ENCODE results near the gene BMPR1B.

The BMPR1B gene

DNA sequence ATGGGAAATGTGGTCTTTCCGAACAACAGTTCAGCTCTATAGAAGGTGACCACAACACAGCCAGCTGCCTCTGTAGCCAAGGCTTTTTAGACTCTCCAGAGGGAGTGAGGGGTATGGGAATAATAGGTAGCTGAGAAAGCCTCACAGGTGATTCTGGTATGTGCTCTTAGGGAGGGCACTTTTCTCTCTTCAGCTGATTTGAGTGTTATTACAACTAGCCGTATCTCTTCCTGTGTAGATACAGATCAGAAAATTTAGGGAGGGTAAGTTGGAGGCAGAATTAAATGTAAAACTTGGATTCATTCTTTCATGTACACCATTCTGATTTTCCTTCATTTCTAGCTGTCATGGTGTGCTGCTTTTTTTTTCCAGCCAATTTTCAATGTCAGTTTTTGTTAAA is 154.9 kb downstream of the BMPR1B start:
- DNase-seq (ENCODE audit: low spot score) = no peak

DNA sequence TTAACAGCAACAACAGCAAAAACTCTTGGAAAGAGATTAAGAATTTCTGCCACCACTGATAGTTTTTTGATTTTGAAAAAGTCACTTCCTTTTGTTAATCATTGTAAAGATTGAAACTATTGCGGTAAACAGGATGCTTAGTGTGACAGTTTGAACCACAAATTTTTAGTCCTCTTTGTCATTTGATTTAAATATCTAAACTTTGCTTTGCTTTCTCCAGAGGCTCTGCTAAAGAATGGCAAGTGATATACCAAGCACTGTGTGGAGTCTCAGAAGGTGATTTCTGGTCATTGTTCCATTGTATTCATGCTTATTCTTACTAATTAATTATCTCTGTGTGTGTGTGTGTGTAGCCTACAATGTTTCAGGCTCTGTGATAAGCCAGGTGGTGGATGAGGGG is 155.6 kb downstream of the BMPR1B start:
- no peak for DNase-seq (ENCODE audit: low spot score)

DNA sequence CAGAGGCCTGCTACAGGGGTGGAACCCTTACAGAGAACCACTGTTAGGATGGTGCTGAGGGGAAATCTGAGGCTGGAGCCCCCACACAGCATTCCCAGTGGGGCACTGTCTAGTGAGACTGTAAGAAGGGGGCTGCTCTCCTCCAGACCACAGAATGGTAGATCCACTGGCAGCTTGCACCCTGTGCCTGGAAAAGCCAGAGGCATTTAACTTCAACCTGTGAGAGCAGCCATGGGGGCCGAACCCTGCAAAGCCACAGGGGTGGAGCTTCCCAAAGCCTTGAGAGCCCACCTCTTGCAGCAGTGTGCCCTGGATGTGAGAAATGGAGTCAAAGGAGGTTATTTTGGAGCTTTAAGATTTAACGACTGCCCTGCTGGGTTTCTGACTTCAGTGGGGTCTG is 159.4 kb downstream of the BMPR1B start:
- no peak for DNase-seq (ENCODE audit: low spot score)

DNA sequence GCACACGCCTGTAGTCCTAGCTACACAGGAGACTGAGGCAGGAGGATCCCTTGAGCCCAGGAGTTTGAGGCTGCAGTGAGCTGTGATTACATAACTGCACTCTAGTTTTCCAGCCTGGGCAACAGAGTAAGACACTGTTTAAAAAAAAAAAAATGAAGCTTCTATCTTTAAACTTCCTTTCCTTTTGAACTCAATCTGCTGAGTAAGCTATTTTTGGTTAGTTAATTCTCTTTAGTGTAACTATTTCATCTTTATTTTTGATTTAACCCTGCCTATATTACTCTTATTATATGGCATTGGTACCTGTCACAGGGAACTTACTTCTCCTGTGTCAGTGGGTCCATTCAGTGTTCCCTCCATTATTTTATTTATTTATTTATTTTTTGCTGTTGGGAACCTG is 160.8 kb downstream of the BMPR1B start:
- no peak for DNase-seq (ENCODE audit: low spot score)

DNA sequence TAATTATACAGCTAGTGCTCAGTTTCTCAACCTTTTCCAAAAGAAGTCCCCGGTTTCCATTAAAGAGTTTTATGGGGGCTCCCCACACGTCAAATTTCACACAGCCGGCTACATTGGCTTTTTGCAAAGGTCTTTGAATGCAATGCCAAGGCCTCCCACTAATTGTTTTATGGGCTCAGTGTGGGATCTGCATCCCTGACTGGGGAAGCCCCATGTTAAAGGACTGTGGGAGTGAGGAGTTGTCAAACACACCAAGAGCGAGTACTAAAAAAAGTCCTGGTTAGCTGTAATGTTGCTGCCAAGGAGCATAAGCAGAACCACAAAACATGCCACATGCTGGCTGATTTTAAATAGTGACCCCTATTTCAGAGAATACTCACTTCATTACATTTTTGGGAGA is 162.6 kb downstream of the BMPR1B start:
- no peak for DNase-seq (ENCODE audit: low spot score)

DNA sequence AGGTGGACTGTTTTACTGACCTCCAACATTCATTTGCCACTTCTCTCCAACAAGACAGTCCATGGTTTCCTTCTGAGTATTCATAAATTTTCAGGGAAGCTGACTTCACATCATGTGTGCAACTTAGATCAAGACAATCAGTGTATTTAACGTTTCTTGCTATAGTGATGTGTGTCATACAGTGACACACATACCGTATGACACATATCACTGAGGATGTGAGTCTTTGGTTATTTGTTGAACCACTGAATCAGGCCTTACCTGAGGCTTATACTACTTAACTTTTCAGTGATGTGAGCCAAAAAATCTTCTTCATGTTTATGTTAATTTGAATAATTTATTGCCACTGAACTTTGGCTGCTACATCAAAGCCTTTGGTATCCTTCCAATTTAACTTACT is 166.8 kb downstream of the BMPR1B start:
- peak; percentile 32 for DNase-seq (ENCODE audit: low spot score)

DNA sequence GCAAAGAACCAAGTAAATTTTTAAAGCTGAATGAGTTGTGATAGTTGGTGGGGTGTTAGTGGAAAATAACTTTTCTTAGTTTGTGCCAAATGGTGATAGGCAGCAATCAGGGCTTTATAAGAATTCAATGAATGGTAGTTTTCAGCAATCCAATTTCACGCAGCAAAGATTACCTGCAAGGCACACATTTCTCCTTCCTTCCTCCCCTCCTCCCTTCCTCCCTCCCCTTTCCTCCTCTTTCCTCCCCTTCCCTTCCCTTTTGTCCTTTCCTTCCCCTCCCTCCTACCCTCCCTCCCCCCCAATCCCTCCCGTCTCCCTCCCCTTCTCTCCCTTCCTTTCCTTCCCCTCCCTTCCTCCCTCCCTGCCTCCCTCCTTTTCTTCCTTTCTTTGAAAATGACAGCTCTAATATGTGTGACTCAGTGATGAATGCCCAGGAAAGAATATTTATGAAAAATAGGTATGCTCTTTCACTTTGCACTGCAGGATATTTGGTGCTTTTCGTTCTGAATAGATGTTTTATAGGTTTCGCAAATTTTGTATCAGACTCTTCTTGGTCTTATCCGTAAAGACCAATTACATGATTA is 168.1 kb downstream of the BMPR1B start:
- DNase-seq (ENCODE audit: low spot score) = no peak

DNA sequence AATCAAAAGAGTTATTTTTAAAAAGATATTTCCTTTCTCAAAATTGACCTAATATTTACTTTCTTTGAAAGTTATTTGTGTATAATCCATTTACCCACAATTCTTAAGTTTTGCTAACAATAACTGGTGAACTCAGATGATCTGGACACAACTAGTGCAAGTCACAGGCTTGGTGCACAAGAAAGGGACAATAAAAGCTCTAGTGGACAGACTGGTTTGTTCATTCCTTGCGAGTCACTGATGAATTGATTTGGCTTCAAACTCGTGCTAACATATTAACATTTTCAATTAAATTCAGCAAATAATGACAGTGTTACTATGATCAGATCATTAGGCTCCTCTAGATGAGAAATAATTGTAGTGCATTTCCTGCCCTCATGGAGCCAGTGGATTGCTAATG is 169.2 kb downstream of the BMPR1B start:
- DNase-seq (ENCODE audit: low spot score) = no peak

DNA sequence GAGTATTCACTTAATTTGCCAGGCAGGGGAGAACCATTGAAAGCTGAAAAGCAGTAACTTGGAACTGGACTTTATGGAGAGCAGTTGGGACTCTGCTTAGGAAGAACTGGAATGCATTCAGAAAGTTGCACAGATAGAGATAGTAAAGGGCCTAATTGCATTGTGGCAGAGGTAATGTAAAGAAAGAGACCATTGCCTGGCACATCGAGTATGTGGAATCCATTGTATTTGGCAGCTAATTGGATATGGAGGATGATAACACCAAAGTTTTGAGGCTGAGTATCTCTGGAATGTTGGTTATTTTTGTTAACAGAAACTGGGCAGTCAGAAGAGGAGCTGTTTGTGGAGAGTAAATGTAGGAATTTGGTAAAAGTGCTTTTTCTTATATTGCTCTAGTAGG is 169.9 kb downstream of the BMPR1B start:
- DNase-seq (ENCODE audit: low spot score) = no peak

DNA sequence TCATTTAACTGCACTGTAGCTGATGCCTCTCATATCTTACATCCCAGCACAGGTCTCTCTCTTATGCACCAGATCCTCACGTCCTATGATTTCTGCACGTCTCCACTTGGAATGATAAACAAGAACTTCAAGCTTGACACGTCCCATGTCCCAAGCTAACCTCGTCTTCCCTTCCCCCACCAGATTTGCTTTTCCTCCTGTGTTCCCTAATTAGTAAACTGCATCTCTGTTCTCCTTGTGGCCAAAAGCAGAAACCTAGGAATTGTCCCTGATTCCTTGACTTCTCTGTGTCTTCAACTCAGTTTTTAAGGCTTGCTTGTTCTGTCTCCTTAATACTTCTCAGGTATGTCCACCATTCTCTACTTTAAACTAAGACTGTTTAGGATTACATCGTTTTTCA is 171.9 kb downstream of the BMPR1B start:
- DNase-seq (ENCODE audit: low spot score) = no peak

DNA sequence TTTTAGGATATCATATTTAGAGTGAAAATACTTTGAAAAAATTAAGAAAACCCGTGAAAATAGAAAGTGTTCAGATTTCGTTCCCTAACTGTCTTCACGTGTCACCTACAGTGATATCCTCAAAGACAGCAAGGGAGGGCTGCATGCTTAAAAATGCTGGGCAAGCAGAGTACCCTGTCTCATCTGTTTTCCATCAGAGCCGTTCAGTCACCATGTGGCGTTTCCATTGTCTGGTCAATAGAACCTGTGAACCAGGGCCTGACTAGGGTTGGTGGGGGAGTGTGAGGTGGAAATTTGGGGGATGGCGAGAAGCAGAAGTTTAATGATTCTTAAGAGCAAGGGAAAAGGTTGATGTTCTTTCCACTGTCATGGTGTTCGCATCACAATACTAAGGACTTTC is 173.9 kb downstream of the BMPR1B start:
- DNase-seq (ENCODE audit: low spot score) = no peak

DNA sequence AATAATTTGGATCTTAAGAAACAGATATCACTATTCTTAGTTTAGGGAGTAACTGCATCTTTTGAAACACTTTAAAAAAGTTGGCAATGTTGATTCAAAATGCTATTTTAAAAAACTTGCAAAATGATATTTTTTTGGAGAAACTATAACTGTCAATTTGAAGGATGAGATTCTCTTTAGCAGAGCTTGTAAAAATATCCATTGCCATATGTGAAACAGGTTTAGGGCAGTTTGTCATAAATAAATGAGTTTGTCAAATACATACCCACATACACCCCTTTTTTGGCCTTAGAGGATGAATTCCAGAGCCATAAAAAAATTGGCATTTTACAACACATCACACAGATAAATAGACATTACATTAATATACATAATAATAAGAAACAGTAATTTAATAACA is 174.6 kb downstream of the BMPR1B start:
- no peak for DNase-seq (ENCODE audit: low spot score)

DNA sequence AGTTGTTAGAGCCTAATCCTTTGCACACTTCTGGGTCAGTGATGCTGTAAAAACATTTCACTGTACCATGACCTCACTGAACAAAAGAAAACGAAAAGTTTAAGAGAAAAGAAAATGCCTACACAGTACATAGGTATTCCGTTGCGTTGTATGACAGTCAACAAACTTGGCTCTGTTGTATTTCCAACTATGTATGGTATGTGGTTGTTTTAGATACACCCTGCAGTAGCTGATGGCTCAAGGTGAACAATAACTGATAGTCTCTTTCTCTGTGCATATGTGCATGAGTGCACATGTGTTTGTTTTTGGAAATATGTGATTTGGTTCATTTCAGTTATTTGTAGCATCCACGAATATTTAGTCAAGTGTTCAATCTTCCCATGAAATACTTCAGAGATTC is 176.0 kb downstream of the BMPR1B start:
- no peak for DNase-seq (ENCODE audit: low spot score)

DNA sequence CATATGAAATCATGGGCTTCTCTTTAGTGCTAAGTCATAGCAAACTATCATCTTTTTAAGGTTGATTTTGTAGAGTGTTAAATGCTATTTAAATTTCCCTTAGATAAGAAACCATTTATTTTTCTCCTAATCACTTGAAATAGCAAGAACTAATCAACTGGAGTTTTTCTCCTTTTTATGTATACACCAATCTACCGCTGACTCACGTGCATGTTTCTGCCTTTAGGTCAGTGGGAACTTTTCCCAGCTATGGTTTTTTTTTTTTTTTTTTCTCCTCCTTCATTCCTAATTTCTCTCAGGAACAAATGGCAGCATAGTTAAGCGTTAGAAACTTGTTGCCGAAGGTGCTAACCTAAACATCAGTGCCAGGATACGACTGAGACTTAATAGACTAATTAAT is 176.4 kb downstream of the BMPR1B start:
- no peak for DNase-seq (ENCODE audit: low spot score)

DNA sequence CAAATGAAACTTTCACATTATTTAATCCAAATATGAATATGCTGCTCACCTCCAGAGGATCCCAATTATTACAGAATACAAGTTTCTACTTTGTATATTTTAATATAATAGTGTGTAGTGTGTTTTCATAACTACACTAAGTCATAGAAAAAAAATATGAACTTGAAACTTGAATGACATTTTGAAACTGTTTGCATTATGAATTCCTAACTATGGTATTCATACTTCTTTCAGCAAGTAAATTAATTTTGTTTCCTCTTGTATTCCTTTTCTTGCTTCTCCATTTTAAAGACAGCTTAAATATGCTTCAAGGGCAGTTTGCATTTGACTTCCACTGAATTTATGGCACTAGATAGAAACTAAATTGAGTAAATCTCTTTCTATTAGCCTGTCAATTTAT is 177.1 kb downstream of the BMPR1B start:
- DNase-seq (ENCODE audit: low spot score) = no peak

DNA sequence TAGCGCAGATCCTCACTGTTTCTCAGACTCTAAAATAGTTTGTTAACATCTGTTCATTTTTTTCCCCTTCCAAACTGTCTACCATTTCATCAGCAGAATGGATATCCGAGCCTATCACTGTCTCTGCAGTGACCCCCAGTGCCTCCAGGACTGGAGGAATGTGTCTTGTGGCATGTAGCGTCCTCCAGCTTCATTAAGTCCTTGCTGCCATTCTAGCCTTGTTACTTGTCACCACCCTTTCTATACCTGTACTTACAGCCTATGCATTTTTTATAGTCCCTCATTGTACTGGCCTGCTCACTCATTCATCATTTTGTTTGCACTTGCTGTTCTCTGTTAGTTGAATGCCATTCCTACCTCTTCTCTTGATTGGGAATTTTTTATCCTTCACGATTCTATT is 179.1 kb downstream of the BMPR1B start:
- no peak for DNase-seq (ENCODE audit: low spot score)

DNA sequence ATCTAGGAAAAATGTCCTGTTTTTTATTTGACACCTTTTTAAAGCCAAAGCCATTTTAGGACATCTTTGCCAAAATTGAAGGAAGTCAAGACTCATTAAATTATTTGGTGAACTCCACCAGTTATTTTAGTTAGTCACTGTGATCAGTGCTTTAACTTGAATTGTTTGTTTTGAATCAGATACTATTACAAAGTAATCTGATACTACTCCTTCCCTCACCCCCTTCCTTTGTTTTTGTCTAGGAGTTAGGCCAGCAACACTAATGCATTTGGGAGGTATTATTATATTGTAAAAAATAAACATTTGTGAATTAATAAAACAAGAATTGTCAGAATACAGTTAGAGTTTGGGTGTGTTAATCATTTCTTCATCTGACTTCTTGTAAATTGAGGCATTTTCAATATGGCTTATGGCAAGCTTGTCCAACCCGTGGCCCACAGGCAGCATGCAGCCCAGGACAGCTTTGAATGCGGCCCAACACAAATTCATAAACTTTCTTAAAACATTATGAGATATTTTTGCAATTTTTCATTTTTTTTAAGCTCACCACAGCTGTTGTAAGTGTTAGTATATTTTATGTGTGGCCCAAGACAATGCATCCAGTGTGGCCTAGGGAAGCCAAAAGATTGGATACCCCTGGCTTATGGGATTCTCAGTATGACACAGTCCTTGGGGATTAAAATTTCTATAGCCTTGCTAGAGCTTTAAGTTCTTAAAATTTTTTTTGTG is 182.2 kb downstream of the BMPR1B start:
- DNase-seq (ENCODE audit: low spot score) = no peak

DNA sequence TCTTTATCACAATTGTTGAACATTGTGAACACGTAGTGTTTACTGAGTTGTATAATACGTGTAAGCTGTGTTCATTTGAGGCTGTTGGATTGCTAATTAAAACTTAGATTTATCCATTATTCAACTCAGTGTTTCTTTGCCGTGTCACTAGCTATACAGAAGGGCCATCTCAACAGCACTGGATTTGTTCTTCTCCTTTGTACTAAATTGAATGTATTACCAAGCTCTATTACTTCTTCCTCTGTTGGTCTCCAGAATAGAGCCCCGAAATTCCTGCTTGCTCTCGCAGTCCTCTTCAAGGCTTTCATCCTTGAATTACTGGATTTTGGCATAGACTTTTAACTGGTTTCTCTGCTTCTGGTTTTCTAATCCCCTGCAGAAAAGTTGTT is 182.8 kb downstream of the BMPR1B start:
- no peak for DNase-seq (ENCODE audit: low spot score)

DNA sequence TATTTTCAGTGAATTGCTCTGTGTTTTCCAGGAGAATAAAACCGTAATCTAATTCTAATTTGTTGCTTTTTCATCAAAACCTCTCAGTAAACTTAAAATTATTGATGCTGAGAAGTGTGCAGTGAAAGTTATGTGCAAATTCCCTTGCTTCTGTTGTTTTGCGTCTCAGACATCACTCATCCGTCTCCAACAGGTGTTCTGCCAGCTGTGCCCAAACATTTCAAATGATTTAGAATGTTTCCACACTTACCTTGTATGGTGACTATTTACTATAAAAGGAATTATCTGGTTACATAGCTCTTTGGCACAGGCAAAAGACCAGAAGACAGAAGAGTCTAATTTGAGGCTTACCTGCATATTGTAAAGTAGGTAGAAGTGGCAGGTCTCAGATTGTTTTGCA is 184.0 kb downstream of the BMPR1B start:
- no peak for DNase-seq (ENCODE audit: low spot score)

DNA sequence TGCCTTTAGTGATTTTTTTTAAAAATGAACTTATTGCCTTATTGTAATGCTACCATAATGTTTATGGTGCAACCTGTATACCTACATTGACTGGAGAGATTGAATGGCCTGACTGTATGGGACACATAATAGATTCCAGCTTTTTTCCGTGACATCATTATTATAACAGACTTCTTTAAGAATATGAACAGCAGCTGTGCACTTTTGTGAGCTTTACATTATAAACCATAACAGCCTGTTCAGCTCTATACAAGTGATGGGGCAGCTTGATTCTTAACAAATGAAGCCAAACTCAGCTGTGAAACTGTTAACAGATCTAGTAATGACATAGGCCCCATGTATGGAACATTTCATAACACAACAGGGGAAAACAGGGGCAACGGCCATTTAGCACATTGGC is 187.0 kb downstream of the BMPR1B start:
- no peak for DNase-seq (ENCODE audit: low spot score)

DNA sequence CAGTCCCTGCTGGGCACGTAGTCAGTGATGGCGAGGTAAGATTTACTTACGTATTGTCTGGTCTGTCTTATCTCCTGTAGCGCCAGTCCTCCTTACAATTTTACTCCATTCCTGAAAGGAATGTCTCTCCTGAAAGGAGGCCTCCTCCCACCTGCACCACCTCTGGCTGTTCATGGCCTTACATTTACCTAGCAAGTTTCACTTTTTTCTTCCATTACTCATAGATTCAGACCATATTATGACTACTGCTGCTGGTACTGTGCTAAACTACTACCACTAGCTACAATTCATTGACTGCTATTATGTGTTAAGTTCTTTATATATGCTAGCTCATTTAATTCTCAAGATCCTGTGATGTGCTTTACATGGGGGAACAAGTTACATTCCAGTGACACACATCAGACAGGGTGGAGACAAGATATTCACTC is 189.9 kb downstream of the BMPR1B start:
- DNase-seq (ENCODE audit: low spot score) = no peak

DNA sequence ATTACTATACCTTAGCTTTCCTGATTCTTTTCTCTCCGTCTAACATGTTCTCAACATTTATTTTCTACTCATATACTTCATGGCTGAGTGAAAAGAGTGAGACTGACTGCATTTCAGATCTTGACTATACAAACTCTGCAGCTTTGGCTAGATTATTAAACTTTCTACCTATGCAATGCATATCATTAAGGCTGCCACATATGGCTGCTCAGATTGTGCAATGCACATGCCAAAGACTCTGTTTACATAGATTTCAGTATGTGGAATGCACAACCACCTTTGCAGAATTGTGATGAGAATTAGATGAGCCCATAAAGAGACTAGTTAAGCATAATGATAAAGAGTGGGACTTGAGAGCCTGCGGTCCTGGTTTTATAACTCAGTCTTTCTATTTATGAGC is 196.5 kb downstream of the BMPR1B start:
- DNase-seq (ENCODE audit: low spot score) = no peak

DNA sequence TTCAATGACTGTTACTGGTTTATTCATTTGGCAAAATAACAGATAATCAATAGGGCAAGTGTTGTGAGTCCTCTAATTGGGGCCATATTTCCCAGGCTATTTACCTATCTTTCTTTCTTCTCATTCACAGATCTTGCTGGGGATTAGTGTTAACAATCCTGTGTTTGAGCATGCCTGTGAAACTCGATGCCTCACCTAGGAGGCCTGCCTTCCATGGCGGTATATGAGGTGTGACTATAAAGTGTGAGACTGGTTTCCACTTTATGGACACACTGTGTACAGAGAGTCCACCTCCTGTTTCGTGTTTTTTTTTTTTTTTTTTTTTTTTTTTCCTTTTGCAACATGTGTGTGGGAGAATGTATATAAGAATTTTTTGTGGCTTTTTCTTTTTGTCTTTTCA is 199.3 kb downstream of the BMPR1B start:
- no peak for DNase-seq (ENCODE audit: low spot score)

DNA sequence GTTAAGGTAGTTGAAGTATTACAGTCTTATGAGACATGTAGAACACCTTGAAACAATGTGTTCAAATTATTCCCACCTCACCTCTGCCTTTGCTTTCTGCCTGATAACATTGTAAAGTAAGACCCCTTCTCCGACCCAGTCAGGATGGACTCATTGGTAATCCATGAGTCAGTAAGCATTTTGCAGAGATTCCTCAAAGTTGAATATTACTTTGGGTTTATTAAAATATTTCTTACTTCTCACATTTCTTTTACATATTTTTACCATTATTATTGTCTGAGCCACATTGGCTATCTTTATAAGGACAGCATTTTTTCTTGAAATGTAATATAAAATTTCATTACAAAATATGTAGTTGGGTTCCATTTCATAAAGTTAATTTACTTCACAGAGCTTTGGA is 201.6 kb downstream of the BMPR1B start:
- DNase-seq (ENCODE audit: low spot score) = no peak
